Measurements from ENCODE around the gene LRRN3. TPM values are rescaled to one million over a fixed set of nuclear protein-coding genes. Genes with fewer than 3 reads are reported as not detected.

LRRN3 gene
- total and polyA plus RNA-seq, 2 experiments from 2014 or later: 3.7 to 6.8 TPM

GRCh38 chr7:111098926-111099250, 8.0 kb downstream of the LRRN3 start:
- Histone ChIP-seq H3K4me1 (ENCODE audit: insufficient read depth) (peaks cover 7% of the 10 kb centered on the region), H3K27me3 (no peaks in the 10 kb centered on the region), H3K9me3 (ENCODE audit: low read depth) (no peaks in the 10 kb centered on the region), H3K79me2 (no peaks in the 10 kb centered on the region), H3K4me3 (no peak overlapping the region), H3K36me3 (replicated peaks; ENCODE audit: insufficient read depth, low read depth) (no peaks in the 10 kb centered on the region), H4K20me1 (ENCODE audit: insufficient read depth, poor library complexity, severe bottlenecking) (no peaks in the 10 kb centered on the region), H2AFZ (no peak overlapping the region), H3K9me2 (replicated peaks; ENCODE audit: insufficient read depth) (no peaks in the 10 kb centered on the region), H3K27ac (no peak overlapping the region), H3K4me2 (no peak overlapping the region)
- TF ChIP-seq, protein P1, sequence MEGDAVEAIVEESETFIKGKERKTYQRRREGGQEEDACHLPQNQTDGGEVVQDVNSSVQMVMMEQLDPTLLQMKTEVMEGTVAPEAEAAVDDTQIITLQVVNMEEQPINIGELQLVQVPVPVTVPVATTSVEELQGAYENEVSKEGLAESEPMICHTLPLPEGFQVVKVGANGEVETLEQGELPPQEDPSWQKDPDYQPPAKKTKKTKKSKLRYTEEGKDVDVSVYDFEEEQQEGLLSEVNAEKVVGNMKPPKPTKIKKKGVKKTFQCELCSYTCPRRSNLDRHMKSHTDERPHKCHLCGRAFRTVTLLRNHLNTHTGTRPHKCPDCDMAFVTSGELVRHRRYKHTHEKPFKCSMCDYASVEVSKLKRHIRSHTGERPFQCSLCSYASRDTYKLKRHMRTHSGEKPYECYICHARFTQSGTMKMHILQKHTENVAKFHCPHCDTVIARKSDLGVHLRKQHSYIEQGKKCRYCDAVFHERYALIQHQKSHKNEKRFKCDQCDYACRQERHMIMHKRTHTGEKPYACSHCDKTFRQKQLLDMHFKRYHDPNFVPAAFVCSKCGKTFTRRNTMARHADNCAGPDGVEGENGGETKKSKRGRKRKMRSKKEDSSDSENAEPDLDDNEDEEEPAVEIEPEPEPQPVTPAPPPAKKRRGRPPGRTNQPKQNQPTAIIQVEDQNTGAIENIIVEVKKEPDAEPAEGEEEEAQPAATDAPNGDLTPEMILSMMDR (IDR thresholded peaks at IDR 0.05; ENCODE audit: poor library complexity): no peak
- TF ChIP-seq EZH2 (IDR thresholded peaks at IDR 0.05; ENCODE audit: borderline replicate concordance): no peak
- no peak for TF ChIP-seq EZH2phosphoT487 (IDR thresholded peaks at IDR 0.05; ENCODE audit: low read depth, severe bottlenecking, unreplicated experiment)
- DNase-seq (ENCODE audit: low spot score): no peak
- WGBS (ENCODE audit: low lambda C conversion rate, missing lambda C conversion rate): 27% methylated on average over 1 of the region's 1 CpG

GRCh38 chr7:111101856-111102646, 11.1 kb downstream of the LRRN3 start:
- H3K27ac ChIP-seq: no peak overlapping the region
- 100% methylated on average over 1 of the region's 1 CpG for WGBS (ENCODE audit: low lambda C conversion rate, missing lambda C conversion rate)
- no peaks in the 10 kb centered on the region for H3K9me2 ChIP-seq (replicated peaks; ENCODE audit: insufficient read depth)
- no peaks in the 10 kb centered on the region for H3K9me3 ChIP-seq (ENCODE audit: low read depth)
- no peaks in the 10 kb centered on the region for H4K20me1 ChIP-seq (ENCODE audit: insufficient read depth, poor library complexity, severe bottlenecking)
- no peak for DNase-seq (ENCODE audit: low spot score)
- no peak overlapping the region for H3K4me3 ChIP-seq
- no peak overlapping the region for H2AFZ ChIP-seq
- no peaks in the 10 kb centered on the region for H3K36me3 ChIP-seq (replicated peaks; ENCODE audit: insufficient read depth, low read depth)
- no peaks in the 10 kb centered on the region for H3K79me2 ChIP-seq
- TF ChIP-seq EZH2phosphoT487 (IDR thresholded peaks at IDR 0.05; ENCODE audit: low read depth, severe bottlenecking, unreplicated experiment) (no peak), EZH2 (IDR thresholded peaks at IDR 0.05; ENCODE audit: borderline replicate concordance) (no peak)
- TF ChIP-seq, protein P1 (IDR thresholded peaks at IDR 0.05; ENCODE audit: poor library complexity): no peak
- peaks cover 7% of the 10 kb centered on the region for H3K4me1 ChIP-seq (ENCODE audit: insufficient read depth)
- H3K27me3 ChIP-seq: no peaks in the 10 kb centered on the region
- H3K4me2 ChIP-seq: no peak overlapping the region

- Histone ChIP-seq H3K79me2 (no peaks in the 10 kb centered on the region), H2AFZ (no peak overlapping the region), H4K20me1 (ENCODE audit: insufficient read depth, poor library complexity, severe bottlenecking) (no peaks in the 10 kb centered on the region), H3K36me3 (replicated peaks; ENCODE audit: insufficient read depth, low read depth) (no peaks in the 10 kb centered on the region), H3K27ac (no peak overlapping the region), H3K4me2 (no peak overlapping the region), H3K4me3 (no peak overlapping the region), H3K9me2 (replicated peaks; ENCODE audit: insufficient read depth) (no peaks in the 10 kb centered on the region), H3K4me1 (ENCODE audit: insufficient read depth) (peaks cover 4% of the 10 kb centered on the region), H3K27me3 (no peaks in the 10 kb centered on the region), H3K9me3 (ENCODE audit: low read depth) (no peaks in the 10 kb centered on the region)
- DNase-seq (ENCODE audit: low spot score): no peak
- TF ChIP-seq EZH2 (IDR thresholded peaks at IDR 0.05; ENCODE audit: borderline replicate concordance): no peak
- TF ChIP-seq, protein P1 (IDR thresholded peaks at IDR 0.05; ENCODE audit: poor library complexity): no peak
- no peak for TF ChIP-seq EZH2phosphoT487 (IDR thresholded peaks at IDR 0.05; ENCODE audit: low read depth, severe bottlenecking, unreplicated experiment)
- 81% methylated on average over 4 of the region's 4 CpGs for WGBS (ENCODE audit: low lambda C conversion rate, missing lambda C conversion rate)
These were observed 12.2 kb downstream of the LRRN3 start for GRCh38 chr7:111103136-111103535.

Measured in hepatocyte (in vitro differentiated cells).